Stimulated activated CD8-positive, alpha-beta memory T cell treated with anti-CD3 and anti-CD28 coated beads, Interleukin-7, amount 100 ng/mL, for 1 hour (primary cell): ENCODE measurements around the gene TBC1D25.

Experiments used
- DNase-seq, 2 donors: peaks; one replicate each; pipeline ENCODE4 v3.0.0-alpha.2; 2020; ENCODE audit warnings: low read depth in 2 of 2

TBC1D25 gene

GRCh38 chrX:48539345-48540027 is at the start of gene TBC1D25:
TBC1D25 (plus strand) TSS chrX:48539714; CDS start chrX:48539798, 84 bp downstream.
- peak; percentile 89 to 90 for DNase-seq

DNA sequence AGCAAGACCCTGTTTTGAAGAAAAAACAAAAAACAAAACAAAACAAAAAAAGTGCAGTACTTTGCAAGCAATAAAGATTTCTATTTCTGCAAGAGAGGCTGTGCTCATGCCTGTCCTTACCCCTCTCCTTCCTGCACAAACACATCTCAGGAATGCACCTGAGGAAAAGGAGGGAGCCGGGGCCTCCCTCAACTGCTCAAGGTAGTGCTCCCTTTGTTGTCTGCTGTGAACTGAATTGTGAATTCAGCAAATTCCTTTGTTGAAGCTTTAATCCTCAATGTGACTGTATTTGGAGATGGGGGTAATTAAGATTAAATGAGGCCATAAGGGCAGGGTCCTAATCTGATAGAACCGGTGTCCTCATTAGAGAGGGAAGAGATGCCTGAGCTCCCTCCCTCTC is 49.6 kb upstream of the TBC1D25 start:
- DNase-seq: no peak

DNA sequence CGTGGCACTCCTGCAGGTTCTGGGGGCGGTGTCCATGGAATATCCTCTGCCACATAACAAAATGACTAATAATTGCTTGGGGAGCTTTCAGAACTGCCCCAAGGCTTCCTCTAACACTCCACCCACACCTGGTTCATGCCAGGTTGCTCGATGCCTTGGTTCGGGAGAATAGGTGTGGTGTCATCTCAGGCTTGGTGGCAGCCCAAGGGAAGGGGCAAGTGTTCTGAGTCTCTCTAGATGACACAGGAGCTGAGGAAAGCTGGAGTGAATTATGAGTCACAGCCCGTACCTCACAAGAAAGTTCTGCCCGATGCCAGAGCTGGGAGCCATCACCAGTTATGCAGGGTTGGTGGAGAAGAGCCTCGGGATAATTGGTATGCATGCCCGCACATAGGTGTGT is 48.9 kb upstream of the TBC1D25 start:
- no peak for DNase-seq

DNA sequence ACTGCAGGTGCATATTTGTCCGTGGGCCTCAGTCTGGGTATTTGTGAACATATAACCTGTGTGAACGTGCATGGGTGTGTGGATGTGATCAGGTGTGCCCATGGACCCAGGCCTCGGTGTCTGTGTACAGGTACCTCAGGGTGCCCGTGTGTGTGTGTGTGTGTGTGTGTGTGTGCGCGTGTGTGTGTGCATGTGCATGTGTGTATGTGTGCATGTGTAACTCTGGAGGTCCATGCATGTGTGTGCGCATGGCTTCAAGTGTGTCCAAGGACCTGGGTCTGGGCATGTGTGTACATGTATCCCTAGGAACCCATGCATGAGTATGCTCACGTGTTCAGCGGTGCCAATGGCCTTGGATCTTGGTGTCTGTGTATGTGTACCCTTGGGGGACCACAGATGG is 47.7 kb upstream of the TBC1D25 start:
- no peak for DNase-seq

GRCh38 chrX:48492293-48492910 is 47.1 kb upstream of the TBC1D25 start:
- no peak for DNase-seq

- DNase-seq: no peak
Measured at GRCh38 chrX:48493890-48494364, 45.6 kb upstream of the TBC1D25 start.

DNA sequence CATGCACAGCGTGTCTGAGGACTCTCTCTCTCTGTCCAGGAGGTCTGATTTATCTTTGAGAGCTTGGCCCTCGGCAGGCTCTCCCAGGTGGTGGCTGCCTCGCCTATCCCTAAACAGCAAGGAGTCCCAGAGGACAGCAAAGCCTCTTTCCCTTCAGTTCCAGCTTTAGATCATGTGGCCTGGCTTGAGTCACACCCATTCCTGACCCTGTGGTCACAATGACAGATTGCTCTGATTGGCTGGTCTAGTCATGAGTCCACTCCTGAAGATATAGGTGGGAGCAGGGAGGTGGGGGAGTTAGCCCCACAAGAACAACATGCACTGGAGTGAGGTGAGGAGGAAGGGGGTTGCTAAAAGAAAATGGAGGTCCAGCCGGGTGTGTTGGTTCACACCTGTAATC is 42.9 kb upstream of the TBC1D25 start:
- no peak for DNase-seq

- DNase-seq: no peak
Measured at GRCh38 chrX:48497871-48498270, 41.6 kb upstream of the TBC1D25 start.

DNA sequence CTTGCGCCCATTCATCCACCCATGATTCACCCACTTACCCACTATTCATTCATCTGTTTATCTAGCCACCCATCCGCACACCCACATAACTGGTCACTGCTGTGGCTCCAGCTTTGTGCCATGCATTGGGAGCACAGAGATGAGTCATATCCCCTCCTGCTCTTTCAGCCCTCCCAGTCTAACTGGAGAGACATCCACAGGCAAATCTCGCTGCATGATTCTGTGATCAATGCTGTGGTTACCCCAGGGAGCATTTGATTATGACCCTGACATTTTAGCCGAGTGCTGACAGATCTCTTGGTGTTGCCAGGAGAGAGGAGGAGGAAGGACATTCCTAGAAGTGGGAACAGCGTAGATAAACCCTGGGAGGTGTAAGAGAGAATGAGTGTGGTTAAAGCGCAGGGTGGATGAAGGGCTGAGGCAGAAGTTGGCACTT is 41.1 kb upstream of the TBC1D25 start:
- no peak for DNase-seq

DNA sequence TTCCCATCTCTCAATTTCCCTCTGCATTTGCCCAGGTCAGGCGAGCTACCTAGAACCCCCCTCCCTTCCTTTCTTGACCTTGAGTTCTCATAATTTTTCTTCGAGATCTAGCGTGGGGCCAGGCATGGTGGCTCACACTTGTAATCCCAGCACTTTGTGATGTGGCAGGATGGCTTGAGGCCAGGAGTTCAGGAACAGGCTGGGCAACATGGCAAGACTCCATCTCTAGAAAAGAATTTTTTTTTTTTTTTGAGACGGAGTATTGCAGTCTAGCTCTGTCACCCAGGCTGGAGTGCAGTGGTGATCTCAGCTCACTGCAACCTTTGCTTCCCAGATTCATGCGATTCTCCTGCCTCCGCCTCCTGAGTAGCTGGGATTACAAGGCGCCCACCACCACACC is 35.3 kb upstream of the TBC1D25 start:
- no peak for DNase-seq

- no peak for DNase-seq
Measured at GRCh38 chrX:48505481-48505880, 34.0 kb upstream of the TBC1D25 start.

DNA sequence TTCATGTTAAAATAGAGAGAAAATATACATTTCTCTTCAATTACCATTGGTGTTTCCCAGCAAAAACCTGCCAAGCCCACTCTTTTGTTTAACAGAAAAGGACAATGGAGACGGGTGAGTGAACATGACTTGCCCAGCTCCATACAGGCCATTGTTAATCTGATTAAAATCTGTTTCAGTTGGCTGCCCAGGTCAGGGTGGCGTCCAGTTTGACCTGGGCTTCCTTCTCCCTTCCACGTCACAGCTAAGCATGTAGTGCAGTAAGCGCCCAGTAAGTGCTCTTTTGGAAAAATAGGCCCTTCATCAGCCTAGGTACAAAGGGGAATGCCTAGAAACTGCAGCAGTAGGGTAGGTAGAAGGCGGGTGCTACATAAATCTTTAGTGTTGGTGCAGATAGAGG is 32.3 kb upstream of the TBC1D25 start:
- DNase-seq: no peak

GRCh38 chrX:48508400-48509244 is 30.9 kb upstream of the TBC1D25 start, which contains the start of gene PORCN:
PORCN (plus strand) TSS chrX:48508992; CDS start chrX:48509821, 829 bp downstream.
- peak; percentile 52 to 53 for DNase-seq

- DNase-seq: no peak
Measured at GRCh38 chrX:48509245-48509590, 30.3 kb upstream of the TBC1D25 start.

- no peak for DNase-seq
Measured at GRCh38 chrX:48509619-48510018, 29.9 kb upstream of the TBC1D25 start.

- no peak for DNase-seq
Measured at GRCh38 chrX:48511560-48511959, 28.0 kb upstream of the TBC1D25 start.

GRCh38 chrX:48512371-48512935 is 27.1 kb upstream of the TBC1D25 start:
- DNase-seq: no peak

DNA sequence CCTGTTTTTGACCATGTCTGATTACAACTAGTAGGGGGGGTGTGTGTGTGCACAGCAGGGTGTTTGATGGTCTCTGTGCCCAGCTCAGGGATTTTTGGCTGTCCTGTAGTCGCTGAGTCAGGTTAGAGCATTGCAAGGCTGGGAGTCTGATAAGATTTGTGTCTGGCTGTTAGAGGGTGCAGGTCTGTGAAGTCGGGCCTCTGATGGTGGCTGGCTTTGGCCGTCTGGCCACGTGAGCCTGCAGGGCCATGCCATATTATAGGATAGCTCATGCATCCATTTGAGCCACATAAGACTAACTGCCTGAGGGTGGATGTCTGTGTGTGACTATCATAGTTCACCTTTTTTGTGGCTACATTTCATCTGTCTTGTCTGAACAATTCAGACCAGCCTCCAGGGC is 25.8 kb upstream of the TBC1D25 start:
- no peak for DNase-seq

DNA sequence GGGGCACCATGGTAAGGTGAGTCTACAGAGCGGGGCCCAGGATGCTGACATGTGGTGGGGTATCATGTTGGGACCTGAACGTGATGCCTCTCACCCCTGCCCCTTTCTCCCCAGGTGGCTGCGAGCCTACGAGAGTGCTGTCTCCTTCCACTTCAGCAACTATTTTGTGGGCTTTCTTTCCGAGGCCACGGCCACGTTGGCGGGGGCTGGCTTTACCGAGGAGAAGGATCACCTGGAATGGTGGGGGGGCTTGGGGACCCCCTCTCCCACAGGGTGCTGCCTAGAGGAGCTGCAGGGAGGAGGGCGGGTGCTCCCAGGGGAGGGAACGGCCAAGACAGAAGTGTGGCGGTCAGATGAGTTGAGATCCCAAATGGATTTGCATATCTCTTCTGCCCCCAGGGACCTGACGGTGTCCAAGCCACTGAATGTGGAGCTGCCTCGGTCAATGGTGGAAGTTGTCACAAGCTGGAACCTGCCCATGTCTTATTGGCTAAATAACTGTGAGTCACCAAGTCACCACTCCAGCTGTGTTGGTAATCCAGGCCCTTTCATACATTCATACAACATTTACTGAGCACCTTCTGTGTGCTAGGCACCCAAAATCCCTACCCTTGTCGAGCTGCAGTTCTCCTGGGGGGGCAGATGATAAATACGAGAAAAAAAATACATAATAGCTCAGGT is 25.2 kb upstream of the TBC1D25 start:
- DNase-seq: no peak

- DNase-seq: no peak
Measured at GRCh38 chrX:48514868-48515460, 24.6 kb upstream of the TBC1D25 start.

- DNase-seq: no peak
Measured at GRCh38 chrX:48515842-48516241, 23.7 kb upstream of the TBC1D25 start.
